Ovary (tissue), 3 donors: ENCODE data around the gene SNORC.

Experiments
- EP300 ChIP-seq: sonication (generic); formaldehyde crosslinking; IDR thresholded peaks from one replicate; pipeline ENCODE4 v1.6.1; 2017; ENCODE audit warnings: antibody characterized with exemption
- POLR2A ChIP-seq: fragments of 450-650 bp; IDR thresholded peaks from one replicate; pipeline ENCODE4 v1.6.1; 2017; ENCODE audit warnings: antibody characterized with exemption, mild to moderate bottlenecking, moderate library complexity
- TF ChIP-seq, protein P1 (sequence below), 3 donors: fragments of 450-650 bp in 2 of 3; fragments of 200-600 bp in 1 of 3; IDR thresholded peaks; one replicate each; pipeline versions ENCODE4 v1.5.1 to v1.8.0; 2016 to 2022; ENCODE audit warnings: antibody characterized with exemption in 3 of 3, mild to moderate bottlenecking in 1 of 3
- donor health status: DM: no; HTN: no; CAD: no.

DNA sequence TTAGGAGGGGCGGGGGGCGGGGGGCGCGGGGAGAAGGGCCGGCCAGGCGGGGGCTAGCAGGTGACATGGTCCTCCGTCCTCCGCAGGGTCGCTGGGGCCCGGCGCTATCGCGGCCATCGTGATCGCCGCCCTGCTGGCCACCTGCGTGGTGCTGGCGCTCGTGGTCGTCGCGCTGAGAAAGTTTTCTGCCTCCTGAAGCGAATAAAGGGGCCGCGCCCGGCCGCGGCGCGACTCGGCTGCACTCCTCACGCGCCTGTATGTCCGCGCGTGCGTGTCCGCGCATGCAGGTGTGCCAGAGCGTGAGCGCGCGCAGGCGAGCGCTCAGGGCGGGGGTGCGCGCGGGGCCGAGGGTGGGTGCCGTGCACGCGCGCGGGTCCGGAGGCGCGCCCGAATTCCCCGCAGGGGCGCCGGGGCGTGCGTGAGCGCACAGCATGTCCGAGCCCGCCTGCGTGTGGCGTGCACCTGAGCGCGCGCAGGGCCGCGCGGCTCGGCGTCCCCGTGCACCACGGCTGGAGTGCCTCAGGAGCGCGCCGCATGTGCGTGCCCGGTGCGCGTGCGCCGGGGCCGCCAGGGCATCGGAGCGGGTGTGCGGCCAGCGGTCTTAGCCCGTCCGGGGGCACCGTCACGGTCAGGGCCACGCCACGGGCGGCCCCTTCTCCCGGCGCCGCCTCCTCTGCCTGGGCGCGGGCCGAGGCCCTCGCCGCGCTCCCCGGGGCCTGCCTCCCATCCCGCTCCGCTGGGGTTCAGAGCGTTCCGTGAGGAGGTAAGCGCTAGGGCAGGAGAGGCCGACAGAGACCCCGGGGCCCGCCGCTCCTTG is 6.3 kb downstream of the SNORC start:
- TF ChIP-seq, protein P1, sequence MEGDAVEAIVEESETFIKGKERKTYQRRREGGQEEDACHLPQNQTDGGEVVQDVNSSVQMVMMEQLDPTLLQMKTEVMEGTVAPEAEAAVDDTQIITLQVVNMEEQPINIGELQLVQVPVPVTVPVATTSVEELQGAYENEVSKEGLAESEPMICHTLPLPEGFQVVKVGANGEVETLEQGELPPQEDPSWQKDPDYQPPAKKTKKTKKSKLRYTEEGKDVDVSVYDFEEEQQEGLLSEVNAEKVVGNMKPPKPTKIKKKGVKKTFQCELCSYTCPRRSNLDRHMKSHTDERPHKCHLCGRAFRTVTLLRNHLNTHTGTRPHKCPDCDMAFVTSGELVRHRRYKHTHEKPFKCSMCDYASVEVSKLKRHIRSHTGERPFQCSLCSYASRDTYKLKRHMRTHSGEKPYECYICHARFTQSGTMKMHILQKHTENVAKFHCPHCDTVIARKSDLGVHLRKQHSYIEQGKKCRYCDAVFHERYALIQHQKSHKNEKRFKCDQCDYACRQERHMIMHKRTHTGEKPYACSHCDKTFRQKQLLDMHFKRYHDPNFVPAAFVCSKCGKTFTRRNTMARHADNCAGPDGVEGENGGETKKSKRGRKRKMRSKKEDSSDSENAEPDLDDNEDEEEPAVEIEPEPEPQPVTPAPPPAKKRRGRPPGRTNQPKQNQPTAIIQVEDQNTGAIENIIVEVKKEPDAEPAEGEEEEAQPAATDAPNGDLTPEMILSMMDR (IDR thresholded peaks at IDR 0.05) = no peak
- TF ChIP-seq EP300 (no peak), POLR2A (no peak)
